PC-9 (cell line): Measurements from ENCODE around the gene IYD.

Experiments used
- CTCF ChIP-seq: fragments of 200-600 bp; sonication (generic); conservative IDR thresholded peaks from 2 replicates; pipeline ENCODE4 v1.6.1; 2017; ENCODE audit warnings: mixed run types, antibody characterized with exemption, mild to moderate bottlenecking, moderate library complexity
- EZH2 ChIP-seq: fragments of 200-600 bp; sonication (generic); IDR thresholded peaks from 2 replicates; pipeline ENCODE4 v1.8.0; 2017; ENCODE audit warnings: antibody characterized with exemption, low read depth

GRCh38 chr6:150410399-150410798, 41.6 kb downstream of the IYD start:
- TF ChIP-seq CTCF (no peak), EZH2 (no peak)
